Muscle of leg (tissue), 16 donors: ENCODE results near the gene GARIN1A. TPM values are rescaled to one million over a fixed set of nuclear protein-coding genes. Genes with fewer than 3 reads are reported as not detected.
"Not testable (repeated sequence)": the region's sequence is repeated elsewhere in the genome, so short reads cannot be mapped to it uniquely, and the experiment has no call there.

Experiments used
- DNase-seq: peaks from one replicate; pipeline ENCODE4 v3.0.0; 2013
- H3K27ac ChIP-seq: one replicate; pipeline ENCODE4 v1.5.1; 2013; ENCODE audit warnings: mild to moderate bottlenecking, low read length, control low read depth
- H3K27me3 ChIP-seq: one replicate; pipeline ENCODE4 v1.6.1; 2013; ENCODE audit warnings: low read length; ENCODE audit not compliant: control insufficient read depth, insufficient read depth
- H3K36me3 ChIP-seq: one replicate; pipeline ENCODE4 v1.6.1; 2013; ENCODE audit warnings: low read length; ENCODE audit not compliant: control insufficient read depth, insufficient read depth
- H3K4me1 ChIP-seq: one replicate; pipeline ENCODE4 v1.6.1; 2013; ENCODE audit warnings: low read length; ENCODE audit not compliant: control insufficient read depth, insufficient read depth
- H3K4me3 ChIP-seq: one replicate; pipeline ENCODE4 v1.5.1; 2013; ENCODE audit warnings: low read length, control low read depth
- H3K9me3 ChIP-seq: replicated peaks from 2 replicates; pipeline ENCODE4 v1.6.1; 2013; ENCODE audit warnings: low read depth, low read length; ENCODE audit not compliant: control insufficient read depth
- WGBS: methylation state at CpG from one replicate; pipeline ENCODE4 v1.1.5; 2013; ENCODE audit warnings: missing lambda C conversion rate; ENCODE audit not compliant: insufficient coverage; 5-methylcytosine and 5-hydroxymethylcytosine counted together
- long read RNA-seq, 11 donors: transcript quantifications; one replicate each; lab custom pipeline, GENCODE V29; 2026
- polyA plus RNA-seq, 8 donors: library from polyadenylated mRNA; unstranded; fragments of 120-200 nt; gene quantifications; one replicate each; pipeline versions ENCODE4 v1.2.1 to v1.2.3, GENCODE V29; 2013; ENCODE audit warnings: inconsistent platforms in 1 of 8, low replicate concordance in 1 of 8; ENCODE audit not compliant: insufficient read length in 8 of 8, insufficient read depth in 1 of 8
- total RNA-seq: library from RNA; stranded (reverse); fragments of 120-200 nt; gene quantifications from one replicate; pipeline ENCODE4 v1.2.4, GENCODE V29; 2013

The GARIN1A gene
- total RNA-seq (0.53 TPM), polyA plus RNA-seq (1 to 10 TPM in 6 of 8 donors, under 1 TPM in 2; 0.81 to 3.0 (median 1.4) TPM)
- long read RNA-seq, donor 1: 0 reads
- long read RNA-seq, donor 2: 0 reads
- long read RNA-seq, donor 3: 0 reads
- long read RNA-seq, donor 4: 0 reads
- long read RNA-seq, donor 5: 0 reads
- long read RNA-seq, donor 6: 0 reads
- long read RNA-seq, donor 7: 0 reads
- long read RNA-seq, donor 8: 0 reads
- long read RNA-seq, donor 9: 0 reads
- long read RNA-seq, donor 10: 0 reads
- long read RNA-seq, donor 11: 0 reads

- 90% methylated on average over 2 of the region's 4 CpGs for WGBS
- H3K9me3 ChIP-seq: no peaks in the 10 kb centered on the region
Observed at GRCh38 chr7:128671992-128672391, at the start of gene GARIN1A. Gene GARIN1A (plus strand): TSS chr7:128672292. CDS start chr7:128672398, 106 bp downstream.

GRCh38 chr7:128627124-128627523, 45.0 kb upstream of the GARIN1A start:
- DNase-seq, H3K4me1 ChIP-seq, H3K27ac ChIP-seq, H3K27me3 ChIP-seq, H3K9me3 ChIP-seq, H3K36me3 ChIP-seq, H3K4me3 ChIP-seq: not testable (repeated sequence)
- WGBS: no CpG with 5 or more reads among the region's 2 CpGs

More at GRCh38 chr7:128671992-128672391, at the start of gene GARIN1A:
- Histone ChIP-seq H3K4me1 (peaks cover 6% of the 10 kb centered on the region), H3K27me3 (no peaks in the 10 kb centered on the region), H3K27ac (no peak within 1 kb of the TSS), H3K36me3 (no peaks in the 10 kb centered on the region), H3K4me3 (no peak within 1 kb of the TSS)
- DNase-seq: no peak

GRCh38 chr7:128633915-128634314, 38.2 kb upstream of the GARIN1A start:
- not testable (repeated sequence) for H3K4me1 ChIP-seq, H3K27me3 ChIP-seq, H3K9me3 ChIP-seq, DNase-seq, H3K4me3 ChIP-seq, H3K27ac ChIP-seq
- WGBS: no CpG with 5 or more reads among the region's 3 CpGs
- H3K36me3 ChIP-seq: peaks cover 32% of the 10 kb centered on the region

GRCh38 chr7:128645206-128645605, 26.9 kb upstream of the GARIN1A start:
- H3K4me1 ChIP-seq, DNase-seq, H3K27ac ChIP-seq, H3K4me3 ChIP-seq, H3K27me3 ChIP-seq, H3K9me3 ChIP-seq, H3K36me3 ChIP-seq: not testable (repeated sequence)
- WGBS: 100% methylated on average over 3 of the region's 5 CpGs

- H3K27me3 ChIP-seq, H3K4me3 ChIP-seq, H3K36me3 ChIP-seq, DNase-seq, H3K9me3 ChIP-seq, H3K4me1 ChIP-seq, H3K27ac ChIP-seq: not testable (repeated sequence)
- WGBS: 88% methylated on average over 3 of the region's 4 CpGs
Observed at GRCh38 chr7:128645844-128646243, 26.2 kb upstream of the GARIN1A start.

- DNase-seq, H3K27me3 ChIP-seq, H3K27ac ChIP-seq, H3K36me3 ChIP-seq, H3K4me1 ChIP-seq, H3K9me3 ChIP-seq, H3K4me3 ChIP-seq: not testable (repeated sequence)
- WGBS: no CpG with 5 or more reads among the region's 6 CpGs
Observed at GRCh38 chr7:128646877-128647276, 25.2 kb upstream of the GARIN1A start.

- no CpG with 5 or more reads among the region's 6 CpGs for WGBS
- H3K4me1 ChIP-seq, H3K27me3 ChIP-seq, H3K27ac ChIP-seq, H3K4me3 ChIP-seq, H3K36me3 ChIP-seq, H3K9me3 ChIP-seq, DNase-seq: not testable (repeated sequence)
Observed at GRCh38 chr7:128651096-128651495, 21.0 kb upstream of the GARIN1A start.

- H3K27me3 ChIP-seq, H3K9me3 ChIP-seq, H3K4me3 ChIP-seq, DNase-seq, H3K4me1 ChIP-seq, H3K36me3 ChIP-seq, H3K27ac ChIP-seq: not testable (repeated sequence)
- 93% methylated on average over 16 of the region's 24 CpGs for WGBS
Observed at GRCh38 chr7:128652606-128653005, 19.5 kb upstream of the GARIN1A start.

GRCh38 chr7:128653197-128653596, 18.9 kb upstream of the GARIN1A start:
- H3K4me1 ChIP-seq, DNase-seq, H3K9me3 ChIP-seq, H3K27me3 ChIP-seq, H3K27ac ChIP-seq, H3K4me3 ChIP-seq, H3K36me3 ChIP-seq: not testable (repeated sequence)
- WGBS: 93% methylated on average over 12 of the region's 16 CpGs

- DNase-seq, H3K4me3 ChIP-seq, H3K27ac ChIP-seq, H3K4me1 ChIP-seq, H3K9me3 ChIP-seq, H3K27me3 ChIP-seq, H3K36me3 ChIP-seq: not testable (repeated sequence)
- 79% methylated on average over 9 of the region's 19 CpGs for WGBS
Observed at GRCh38 chr7:128654080-128654479, 18.0 kb upstream of the GARIN1A start.

GRCh38 chr7:128654501-128654900, 17.6 kb upstream of the GARIN1A start:
- H3K9me3 ChIP-seq, H3K36me3 ChIP-seq, DNase-seq, H3K27ac ChIP-seq, H3K27me3 ChIP-seq, H3K4me3 ChIP-seq, H3K4me1 ChIP-seq: not testable (repeated sequence)
- 78% methylated on average over 13 of the region's 18 CpGs for WGBS
